HG03139 (cell line): Measurements from ENCODE around the gene MEIOB.
"Not testable (repeated sequence)": the region's sequence is repeated elsewhere in the genome, so short reads cannot be mapped to it uniquely, and the experiment has no call there.

Experiments used
- ATAC-seq: cut with Tn5 transposase; IDR thresholded peaks from one replicate; pipeline ENCODE4 v1.9.1; 2021; ENCODE audit not compliant: unreplicated experiment

MEIOB gene

DNA sequence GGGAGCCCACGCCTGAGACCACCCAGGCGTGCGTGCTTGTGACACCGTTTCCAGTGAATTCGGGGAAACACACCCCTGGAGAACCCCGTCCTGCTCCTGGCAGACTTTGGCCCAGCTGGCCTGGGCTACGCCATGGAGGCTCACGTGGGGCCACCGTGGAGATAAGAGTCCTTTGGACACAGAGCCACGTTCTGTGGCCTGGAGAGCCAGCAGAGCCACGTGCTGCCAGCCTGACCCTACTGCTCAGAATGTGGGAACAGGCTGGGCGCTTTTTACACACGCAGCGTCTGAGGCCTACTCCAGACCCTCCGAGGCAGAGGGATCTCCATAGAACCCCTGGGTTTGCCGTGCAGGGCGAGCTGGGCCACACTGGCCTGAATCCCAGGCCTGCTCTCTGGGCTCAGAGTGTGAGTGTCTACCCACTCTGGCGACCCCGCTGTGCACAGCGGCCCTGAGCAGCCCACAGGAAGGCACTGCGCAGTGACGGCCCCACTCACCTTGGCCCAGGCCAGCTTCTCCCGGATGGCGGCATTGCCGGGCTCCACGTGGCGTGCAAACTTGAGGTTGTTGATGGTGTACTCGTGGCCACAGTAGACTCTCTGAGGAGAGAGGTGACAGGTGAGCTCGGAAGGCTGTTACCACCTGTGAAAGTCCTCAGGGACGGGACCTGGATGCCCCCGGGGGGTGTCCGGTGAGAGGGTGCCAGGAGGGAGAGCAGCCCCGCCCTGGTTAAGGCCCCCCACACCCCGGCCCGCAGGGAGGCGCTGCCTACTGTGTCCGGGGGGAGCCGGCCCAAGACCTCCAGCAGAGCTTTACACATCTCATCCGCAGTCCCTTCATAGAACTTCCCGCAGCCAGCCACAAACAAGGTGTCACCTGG, 55.3 kb downstream of the MEIOB start:
- no peak for ATAC-seq

DNA sequence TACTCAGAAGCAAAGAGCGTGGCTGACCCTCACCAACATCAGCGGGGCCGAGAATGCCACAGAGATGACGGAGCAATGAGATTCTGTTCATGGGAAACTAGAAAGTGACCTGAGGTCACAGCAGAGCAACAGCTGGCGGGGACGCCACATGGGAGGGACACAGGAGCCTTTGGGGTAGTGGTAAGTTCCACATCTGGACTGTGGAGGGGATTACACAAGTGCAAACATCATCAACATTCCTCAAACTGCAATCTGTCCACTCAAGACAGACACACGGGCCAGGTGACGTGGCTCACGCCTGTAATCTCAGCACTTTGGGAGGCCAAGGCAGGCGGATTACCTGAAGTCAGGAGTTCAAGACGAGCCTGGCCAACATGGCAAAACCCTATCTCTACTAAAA, 56.5 kb downstream of the MEIOB start:
- ATAC-seq = no peak

DNA sequence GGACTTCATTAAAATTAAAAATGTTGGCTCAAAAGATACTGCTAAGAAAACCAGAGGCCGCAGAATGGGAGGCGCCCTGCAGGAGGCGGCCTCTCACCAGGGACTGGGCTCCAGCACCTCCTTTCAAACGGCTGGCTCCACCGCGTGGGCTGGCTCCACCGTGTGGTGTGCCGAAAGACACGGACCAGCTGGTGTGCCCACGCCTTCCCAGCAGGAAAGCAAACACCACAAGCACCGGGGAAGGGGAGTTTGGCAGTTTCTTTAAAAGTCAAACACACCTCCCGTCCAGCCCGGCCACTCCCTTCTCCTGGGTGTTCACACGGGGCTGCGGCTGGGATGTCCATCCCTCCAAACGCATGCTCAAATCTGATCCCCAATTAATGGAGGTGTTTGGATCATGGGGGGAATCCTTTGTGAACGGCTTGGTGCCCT, 59.2 kb downstream of the MEIOB start:
- ATAC-seq = no peak

DNA sequence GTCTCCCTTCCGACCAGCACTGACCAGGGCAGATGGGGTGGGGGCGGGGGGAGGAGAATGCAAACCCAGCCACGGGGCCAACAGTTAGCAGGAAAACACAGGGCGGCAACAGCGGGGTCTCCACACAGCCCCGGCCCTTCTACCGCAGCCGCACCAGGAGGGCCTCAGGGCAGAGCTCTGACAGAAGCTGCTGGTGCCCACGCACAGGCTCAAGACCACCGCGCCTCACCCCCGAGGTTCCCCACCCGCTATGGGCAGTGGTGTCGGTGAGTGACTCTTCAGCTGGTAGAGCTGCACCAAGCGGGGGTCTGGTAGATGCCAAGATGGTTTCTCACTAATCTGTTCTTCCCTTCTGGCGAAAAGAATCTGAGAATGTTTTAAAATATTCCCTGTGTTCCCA, 61.4 kb downstream of the MEIOB start:
- ATAC-seq = no peak

DNA sequence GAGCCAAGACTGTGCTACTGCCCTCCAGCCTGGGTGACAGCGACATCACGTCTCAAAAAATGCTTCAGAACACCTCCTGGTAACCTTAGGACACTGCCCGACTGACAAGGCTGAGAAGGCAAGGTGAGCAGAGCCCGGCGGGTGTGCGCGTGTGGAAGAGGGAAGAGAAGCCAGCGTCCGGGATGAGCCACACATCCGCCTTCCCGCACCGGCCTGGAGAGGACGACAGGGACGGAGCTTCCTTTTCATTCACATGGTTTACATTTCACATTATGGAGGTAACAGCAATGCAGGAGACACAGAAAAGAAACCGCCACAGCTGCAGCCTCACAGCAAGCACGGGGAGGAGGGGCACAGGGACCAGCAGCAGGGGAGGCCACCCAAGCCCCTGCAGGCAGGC, 61.9 kb downstream of the MEIOB start:
- no peak for ATAC-seq

DNA sequence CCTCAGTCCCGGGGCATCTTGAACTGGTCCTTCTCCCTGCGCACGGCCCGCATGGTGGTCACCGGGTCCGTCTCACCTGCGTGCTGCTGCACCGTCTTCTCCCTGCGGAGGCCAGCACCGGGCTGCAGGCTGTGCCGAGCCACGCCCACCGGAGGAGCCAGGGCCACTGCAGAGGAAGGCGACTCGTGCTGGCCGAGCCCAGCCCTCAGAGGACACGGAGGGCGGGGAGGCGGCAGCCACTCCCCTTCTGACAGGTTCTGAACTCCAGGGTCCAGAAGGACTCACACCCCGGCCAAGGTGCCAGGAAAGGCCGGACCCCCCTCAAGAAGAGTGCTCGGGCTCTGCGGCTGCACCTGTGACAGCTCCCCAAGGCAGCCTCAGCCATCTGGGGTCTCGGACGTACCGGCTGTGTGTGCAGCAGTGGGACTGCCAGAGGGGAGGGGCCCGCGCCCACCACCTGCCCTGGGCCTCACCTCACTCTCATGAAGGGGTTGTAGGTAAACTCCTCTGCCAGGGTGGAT, 62.6 kb downstream of the MEIOB start:
- ATAC-seq = no peak

DNA sequence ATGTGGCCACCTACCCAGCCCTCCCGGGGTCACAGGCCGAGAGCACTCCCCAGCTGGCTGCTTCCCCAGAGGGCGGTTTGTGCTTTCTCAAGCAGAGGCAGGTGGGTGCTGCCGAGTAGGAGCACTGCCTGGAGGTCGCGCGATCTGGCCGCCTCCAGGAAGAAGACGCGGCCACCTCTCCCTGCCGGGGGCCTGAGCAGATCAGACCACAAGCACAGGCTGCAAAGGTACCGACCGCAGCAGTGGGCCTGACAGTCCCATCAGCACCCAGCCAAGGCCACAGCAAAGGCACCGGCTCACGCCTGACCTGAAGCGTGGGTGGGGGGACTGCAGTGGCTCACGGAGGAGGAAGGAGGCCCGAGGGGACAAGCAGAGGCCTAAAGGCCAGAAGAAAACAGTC, 63.3 kb downstream of the MEIOB start:
- ATAC-seq = no peak

DNA sequence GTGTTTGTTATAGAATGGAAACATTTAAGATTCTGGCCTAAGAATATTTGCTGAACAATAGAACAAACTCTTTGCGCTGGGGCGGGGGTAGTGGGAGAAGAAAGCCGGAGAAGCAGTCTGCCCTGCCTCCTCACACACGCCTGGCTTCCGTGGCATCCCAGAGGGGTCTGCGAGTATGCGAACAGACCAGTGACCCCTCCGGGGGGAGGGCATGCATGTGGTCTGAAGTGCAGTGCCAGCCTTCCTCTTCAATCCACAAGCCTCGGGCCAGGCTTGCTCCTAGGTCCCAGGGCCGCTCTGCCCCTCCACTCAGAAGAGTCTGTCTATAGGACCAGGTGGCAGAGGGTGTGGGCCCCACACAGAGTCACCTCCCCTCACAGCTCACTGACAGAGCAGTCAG, 64.3 kb downstream of the MEIOB start:
- ATAC-seq = no peak

DNA sequence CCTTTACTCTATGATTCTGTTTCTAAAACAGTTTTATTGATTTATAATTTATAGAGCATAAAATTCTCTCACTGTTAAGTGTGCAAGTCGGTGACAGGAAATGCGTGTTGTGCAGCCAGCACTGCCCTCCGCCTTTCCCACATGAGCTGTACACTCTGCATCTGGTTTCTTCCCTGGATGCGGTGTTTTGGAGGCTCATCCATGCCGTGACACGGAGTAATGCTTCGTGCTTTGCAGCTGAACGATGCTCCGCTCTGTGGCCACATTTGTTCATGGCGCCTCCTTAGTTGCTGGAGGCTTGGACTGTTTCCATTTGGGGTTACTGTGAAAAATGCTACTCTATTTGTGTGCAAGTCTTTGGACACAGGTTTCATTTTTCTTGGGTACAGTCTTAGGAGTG, 71.3 kb downstream of the MEIOB start:
- no peak for ATAC-seq

DNA sequence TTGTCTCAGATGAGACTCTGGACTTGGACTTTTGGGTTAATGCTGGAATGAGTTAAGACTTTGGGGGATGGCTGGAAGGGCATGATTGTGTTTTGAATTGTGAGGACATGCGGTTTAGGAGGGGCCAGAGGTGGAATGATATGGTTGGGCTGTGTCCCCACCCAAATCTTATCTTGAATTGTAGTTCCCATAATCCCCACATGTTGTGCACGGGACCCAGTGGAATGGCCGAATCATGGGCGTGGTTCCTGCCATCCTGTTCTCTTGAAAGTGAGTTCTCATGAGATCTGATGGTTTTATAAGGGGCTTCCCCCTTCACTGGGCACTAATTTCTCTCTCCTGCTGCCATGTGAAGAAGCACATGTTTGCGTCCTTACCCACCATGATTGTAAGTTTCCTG, 72.7 kb downstream of the MEIOB start:
- ATAC-seq = not testable (repeated sequence)

DNA sequence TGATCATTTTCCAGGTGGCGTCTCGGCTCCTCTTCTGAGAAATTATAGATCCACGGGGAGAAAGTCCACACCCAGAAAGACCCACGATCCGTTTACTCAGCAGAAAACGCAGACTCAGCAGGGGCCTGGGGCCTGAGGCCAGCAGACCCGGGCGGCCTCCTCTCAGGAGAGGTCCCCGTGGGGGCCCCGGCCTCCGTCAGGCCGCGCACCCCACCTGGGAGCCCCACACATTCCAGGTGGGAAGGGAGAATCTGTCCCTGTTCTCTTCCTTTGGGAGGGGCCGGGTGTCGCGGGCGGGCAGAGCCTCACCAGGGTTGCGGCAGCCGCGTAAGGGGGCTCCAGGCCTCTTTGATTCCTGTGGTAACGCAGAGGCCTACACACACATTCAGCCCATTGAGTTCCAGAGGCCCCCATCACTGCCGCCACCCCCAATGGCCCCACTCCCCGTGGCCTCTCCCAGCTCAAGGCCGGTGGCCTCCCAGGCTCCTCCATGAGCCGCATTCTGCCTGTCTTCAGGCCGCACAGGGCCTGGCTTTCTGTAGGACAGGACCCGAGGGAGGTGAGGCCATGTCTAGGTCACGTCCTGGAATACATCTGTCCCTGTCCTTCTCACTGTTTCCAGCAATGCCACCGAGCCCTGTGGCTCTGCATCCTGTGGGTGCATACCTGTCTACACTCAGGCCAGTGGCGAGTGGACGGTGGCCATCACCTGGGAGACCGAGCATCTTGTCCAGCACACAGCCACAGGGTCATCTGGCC, 76.9 kb downstream of the MEIOB start:
- no peak for ATAC-seq

DNA sequence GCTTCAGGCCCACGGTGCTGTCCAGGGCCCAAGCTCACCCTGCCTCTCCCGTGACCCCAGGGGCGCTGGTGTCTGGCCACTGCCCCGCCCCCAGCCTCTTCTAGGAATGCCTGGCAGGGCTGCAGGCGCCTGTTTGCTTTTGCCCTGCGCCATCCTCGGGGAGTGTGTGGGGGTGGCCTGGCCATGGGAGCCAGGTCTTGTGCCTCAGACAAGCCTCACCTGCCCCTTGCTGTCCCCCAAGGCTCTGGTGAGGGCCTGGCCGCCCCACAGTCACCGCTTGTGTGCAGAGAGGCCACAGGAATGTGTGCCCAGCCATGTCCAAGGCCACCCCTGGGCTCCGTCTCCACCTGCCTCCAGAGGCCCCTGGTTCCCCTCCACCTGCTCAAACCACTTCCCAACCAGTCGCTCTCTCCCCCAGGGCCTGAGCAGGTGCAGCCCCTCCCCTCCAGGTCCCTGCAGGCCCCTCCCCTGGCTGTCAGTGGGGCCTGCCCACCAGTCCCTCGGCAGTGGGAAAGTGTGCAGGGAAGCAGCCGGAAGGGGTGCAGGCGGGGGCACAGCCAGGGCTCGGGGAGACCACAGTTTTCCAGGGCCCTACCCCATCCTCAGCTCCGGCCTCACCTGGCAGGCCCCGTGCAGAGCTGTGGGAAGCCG, 77.6 kb downstream of the MEIOB start:
- no peak for ATAC-seq

DNA sequence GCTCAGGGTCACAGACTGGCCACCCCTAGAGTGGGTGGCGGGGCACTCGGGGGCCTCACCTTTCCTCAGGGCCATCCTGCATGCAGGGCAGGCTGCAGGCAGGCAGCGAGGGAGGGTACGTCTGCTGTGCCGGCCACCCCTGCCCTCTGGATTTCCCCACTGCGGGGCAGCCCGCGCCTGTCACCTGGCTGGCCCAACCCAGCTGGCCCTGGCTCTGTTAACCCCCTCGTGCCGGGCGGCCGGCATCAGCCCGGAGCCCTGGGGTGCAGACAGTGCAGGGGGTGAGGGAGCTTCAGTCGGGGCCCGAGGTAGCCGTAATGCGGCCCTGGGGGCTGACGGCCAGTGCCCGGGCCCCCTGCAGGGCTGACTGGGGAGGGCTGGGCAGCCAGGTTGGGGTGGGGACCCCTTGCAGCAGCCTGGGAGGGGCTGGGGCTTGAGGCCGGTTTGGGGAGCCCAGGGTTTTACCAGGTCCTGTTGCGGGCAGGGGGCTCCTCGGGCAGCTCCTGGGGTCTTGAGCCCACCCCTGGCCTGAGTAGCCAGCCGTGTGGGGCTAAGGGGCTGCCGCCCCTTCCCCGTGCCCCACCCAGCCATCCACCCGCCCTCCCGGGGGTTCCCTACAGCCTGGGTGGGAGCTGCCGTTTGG, 78.3 kb downstream of the MEIOB start, which contains the start of gene IGFALS:
IGFALS (minus strand) TSS at position 128 of the 643 bp plus-strand sequence; CDS start at position 75, 53 bp downstream.
- ATAC-seq = no peak

DNA sequence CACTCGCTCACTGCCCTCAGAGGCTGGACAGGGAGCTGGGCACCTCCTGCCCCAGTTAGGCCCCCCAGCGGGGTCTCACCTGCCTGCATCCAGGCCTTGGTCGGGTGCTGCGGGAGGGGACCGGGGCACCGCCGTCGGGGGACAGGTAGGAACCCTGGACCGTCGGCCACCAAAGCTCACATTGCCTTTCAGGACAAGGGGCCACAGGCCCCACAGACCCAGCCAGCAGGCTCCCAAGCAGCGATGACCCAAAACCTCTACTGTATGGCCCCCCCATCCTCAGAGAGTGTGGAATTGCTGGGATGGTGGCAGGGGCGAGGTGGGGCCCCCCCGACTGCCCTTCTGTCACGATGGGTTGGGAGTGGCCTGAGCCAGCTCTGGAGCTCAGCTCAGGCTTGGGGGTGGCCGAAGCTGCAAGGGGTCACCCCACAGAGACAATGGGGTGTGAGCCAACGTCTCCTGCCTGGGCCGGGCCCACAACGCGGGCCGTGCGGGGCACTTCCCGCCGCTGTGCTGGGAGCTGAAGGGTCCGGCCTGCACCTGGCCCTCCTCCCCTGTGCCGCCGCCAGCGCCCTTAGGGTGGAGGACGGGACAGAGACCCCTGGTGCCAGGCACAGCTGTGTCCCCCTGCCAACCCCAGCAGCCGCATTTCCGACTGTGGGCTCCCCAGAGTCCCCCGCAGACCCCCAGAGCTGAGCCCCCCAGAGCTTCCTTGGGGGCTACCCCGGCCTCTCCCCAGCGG, 79.0 kb downstream of the MEIOB start:
- ATAC-seq = no peak

DNA sequence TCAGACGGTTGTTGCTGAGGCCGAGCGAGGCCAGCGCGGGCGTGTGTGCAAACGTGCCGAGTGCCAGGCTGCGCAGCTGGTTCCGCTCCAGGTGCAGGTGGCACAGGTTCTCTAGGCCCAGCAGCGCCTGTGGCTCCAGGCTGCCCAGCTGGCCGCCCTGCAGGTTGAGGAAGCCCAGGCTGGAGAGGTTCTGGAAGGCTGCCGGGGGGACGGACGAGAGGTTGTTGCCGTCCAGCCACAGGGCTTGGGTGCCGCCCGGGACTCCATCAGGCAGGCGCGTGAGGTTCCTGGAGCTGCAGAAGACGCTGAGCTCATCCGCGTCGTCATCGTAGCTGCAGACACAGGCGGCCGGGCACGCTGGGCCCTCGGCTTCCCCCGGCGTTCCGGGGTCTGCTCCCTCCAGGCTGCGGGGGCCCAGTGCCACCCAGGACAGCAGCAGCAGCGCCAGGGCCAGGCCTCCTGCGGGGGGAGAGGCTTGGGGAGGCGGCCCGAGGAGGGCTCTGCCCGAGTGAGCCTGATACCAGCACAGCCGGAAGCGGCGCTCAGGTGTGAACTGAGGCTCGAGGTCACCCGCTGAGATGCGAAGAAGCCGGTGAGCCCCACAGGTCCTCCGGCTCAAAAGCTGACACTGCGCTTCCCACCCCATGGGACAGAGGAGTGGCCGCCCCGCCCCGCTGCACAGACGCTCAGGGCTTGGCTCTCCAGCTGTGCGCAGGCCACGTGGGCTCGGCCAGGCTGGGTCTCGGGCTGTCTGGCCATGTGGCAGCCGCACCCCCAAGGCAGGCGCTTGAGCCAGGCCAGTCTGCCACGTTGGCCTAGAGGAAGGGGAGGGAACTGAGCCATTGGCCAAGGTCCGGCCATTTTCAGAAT, 79.8 kb downstream of the MEIOB start:
- no peak for ATAC-seq

DNA sequence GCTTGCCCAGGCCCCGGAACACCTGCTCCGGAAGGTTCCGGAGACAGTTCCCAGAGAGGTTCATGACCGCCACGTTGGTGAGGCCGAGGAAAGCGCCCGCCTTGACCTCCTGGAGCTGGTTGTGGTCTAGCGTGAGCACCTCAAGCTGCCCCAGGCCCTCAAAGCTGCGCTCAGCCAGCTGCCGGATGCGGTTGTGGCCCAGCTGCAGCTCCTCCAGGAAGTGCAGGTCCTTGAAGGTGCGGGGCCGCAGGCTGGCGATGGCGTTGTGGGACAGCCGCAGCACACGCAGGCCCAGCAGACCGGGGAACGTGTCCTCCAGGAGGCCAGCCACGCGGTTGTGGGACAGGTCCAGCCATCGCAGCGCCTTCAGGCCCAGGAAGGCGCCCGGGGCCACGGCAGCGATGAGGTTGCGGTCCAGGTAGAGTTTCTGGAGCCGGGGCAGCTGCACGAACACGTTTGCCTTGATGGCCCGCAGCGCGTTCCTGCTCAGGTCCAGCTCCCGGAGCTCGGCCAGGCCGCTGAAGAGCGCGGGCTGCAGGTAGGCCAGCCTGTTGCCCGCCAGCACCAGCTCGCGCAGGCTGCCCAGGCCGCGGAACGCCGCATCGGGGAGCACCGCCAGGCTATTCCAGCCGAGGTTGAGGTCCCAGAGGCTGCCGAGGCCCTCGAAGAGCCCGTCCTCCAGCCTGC, 80.6 kb downstream of the MEIOB start:
- no peak for ATAC-seq

DNA sequence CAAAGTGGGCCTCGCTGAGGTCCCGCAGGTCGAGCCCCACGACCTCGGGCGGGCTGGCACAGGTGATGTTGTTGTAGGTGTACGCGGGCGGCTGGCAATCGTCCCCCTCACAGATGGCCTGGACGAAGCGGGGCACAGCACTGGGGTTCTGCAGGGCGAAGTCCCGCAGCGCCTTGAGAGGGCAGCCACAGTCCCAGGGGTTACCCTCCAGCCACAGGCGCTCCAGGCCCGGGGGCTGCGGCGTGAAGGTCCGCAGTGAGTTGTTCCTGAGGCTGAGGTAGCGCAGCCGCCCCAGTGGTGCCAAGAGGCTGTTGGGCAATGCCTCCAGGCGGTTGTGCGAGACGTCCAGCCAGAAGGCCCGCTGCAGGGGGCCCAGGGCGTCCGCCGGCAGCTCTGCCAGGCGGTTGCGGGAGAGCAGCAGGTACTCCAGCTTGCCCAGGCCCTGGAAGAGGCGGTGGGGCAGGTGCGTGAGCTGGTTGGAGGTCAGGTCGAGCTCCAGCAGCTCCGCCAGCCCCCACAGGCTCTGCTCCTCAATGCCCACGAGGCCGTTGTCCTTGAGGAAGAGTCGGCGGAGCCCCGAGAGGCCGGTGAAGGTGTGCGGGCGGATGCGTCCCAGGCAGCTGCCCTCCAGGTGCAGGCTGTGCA, 81.2 kb downstream of the MEIOB start:
- no peak for ATAC-seq

DNA sequence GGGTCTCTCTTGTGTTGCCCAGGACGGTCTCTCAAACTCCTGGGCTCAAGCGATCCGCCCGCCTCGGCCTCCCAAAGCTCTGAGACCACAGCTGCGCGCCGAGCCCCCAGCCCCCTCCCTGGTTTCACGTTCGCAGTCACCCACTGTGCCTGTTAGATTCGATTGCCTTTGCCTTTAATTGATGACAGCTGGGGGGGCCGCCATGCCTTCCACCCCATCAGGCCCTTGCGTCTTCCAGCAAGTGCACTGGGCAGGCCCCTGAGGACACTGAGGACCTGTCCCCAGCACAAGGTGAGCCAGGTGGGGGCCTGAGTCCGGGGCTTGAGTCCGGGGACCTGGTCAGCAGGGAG, 81.7 kb downstream of the MEIOB start:
- ATAC-seq = no peak
